Germinal center (tissue), 1 donor: ENCODE results near the gene RALGDS.
A peak's percentile ranks its signal among the peaks of the same experiment; 100 is the strongest.

ENCODE experiments used
- DNase-seq: peaks from one replicate; pipeline ENCODE4 v3.0.0; 2012; ENCODE audit warnings: mixed read lengths, low spot score

Gene RALGDS

GRCh38 chr9:133051281-133051900 is 69.6 kb downstream of the RALGDS start:
- no peak for DNase-seq

DNA sequence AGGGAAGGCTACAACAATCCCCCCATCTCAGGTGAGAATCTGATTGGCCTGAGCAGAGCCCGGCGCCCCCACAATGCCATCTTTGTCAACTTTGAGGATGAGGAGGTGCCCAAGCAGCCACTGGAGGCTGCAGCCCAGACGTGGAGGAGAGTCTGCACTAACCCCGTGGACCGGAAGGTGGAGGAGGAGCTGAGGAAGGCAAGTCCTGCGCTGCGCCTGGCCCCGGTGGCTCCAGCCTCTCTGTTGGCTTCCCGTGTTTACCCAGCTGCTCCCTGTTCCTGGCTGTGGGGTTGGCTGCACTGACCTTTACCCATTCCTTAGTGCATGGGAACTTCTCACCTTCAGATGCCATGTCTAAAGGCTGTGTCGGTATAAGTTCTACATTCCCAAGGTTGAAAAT is 70.3 kb downstream of the RALGDS start:
- no peak for DNase-seq

DNA sequence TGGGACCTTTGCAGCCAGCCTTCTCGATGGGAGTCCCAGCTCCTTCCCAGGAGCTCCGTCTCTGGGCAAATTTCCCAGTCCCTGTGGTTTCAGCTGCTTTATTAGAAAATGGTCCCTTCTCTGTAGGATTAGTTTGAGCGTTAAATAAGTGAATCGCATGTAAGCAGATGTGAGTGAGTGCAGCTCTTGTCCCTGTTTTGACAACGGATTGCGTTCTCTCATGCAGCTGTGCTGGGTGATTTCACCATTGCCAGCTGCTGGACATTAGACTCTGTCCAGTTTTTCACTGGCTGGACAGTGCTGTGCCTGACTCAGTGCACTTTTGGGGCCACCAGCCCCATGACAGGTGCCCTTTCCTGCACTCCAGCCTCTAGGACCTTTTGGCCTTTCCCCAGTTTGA is 70.9 kb downstream of the RALGDS start:
- DNase-seq: no peak

- no peak for DNase-seq
These were observed 72.0 kb downstream of the RALGDS start for GRCh38 chr9:133049043-133049442.

DNA sequence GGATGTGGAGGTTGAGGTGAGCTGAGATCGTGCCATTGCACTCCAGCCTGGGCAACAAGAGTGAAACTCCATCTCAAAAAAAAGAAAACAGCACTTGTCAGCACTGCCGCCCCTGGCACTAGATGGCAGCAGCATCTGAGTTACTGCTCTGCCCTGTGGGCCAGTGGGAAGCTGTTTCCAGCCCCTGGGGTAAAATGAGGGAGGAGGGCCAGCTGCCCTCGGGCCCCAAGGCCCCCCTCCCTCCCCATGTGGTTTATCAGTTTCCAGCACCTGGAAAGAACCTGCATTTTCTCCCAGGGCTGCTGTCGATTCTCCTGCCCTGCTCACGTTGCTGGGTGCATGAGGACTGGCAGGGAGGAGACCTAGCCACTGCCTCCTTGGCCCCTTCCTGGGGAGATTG is 72.4 kb downstream of the RALGDS start:
- peak; percentile 41 for DNase-seq
